ENCODE data around the gene KIAA1958. TPM values are rescaled to one million over a fixed set of nuclear protein-coding genes. Genes with fewer than 3 reads are reported as not detected.

The KIAA1958 gene
- polyA plus RNA-seq, 2 of the 4 experiments (the other 2 are of a cell fraction) = 2.2 to 3.7 TPM

DNA sequence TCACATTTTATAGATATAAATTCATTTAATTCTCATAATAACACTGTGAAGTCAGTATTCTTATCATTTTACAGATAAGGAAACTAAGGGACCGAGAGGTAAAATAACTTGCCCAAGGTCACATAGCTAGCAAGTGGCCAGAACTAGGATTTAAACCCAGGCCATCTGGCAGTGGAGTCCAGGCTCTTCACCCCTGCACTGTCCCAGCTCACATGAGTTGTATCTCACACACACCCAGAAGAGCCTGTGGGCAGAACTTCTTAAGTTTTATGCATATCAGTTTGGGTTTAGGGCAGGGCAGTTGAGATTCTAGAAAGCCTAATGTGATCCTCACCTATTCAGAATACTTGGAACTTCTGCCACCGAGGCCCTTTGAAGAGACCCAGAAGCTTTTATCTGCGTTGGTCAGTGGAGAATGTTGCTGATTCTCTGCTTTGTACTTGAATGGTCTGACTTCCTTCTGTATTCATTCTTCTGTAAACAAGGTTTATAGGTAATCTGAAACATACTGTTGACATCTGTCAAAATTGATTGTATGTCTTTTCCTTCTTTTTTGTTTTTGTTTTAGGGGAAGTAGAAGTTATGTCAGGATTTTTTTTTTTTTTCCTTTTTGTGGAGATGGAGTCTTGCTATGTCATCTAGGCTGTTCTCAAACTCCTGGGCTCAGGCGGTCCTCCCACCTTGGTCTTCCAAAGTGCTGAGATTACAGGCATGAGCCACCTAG lies 75.8 kb downstream of the KIAA1958 start:
- FAIRE-seq = no peak

DNA sequence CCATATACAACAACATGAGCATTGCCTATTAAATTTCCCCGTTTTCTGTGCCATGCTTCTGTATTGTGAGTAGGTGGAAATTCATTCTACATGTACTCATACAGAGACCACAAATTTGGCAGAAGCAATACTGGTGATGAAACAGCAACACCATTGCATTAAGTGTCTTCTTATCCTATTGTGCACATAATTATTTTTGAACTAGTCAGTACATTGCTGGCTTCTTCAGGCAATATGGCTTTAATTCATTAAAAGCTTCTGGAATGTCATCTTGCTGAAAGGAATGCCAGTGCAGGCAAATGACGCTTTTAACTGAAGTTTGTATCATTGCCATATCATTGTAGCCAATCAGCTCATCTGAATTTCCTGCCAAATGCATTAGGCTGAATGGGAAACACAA lies 82.6 kb downstream of the KIAA1958 start:
- H3K4me1 ChIP-seq = peaks cover 5% of the 10 kb centered on the region; the same call in 1 of the 3 replicates
- CTCF ChIA-PET = interaction anchor here (0.6 kb wide), 1 partner anchor 836 kb away, joined by 3 read pairs; no protein-coding TSS in a partner anchor
- TF ChIP-seq ZNF302 (CRISPR knock-in tag; IDR thresholded peaks at IDR 0.05) = no peak
- no peak for TF ChIP-seq JUN (IDR thresholded peaks at IDR 0.05)
- no peak for TF ChIP-seq POLR2AphosphoS2 (conservative IDR thresholded peaks at IDR 0.05; ENCODE audit: low read length)
- TF ChIP-seq CHD2 (IDR thresholded peaks at IDR 0.05; ENCODE audit: low read length, partially characterized antibody) = no peak
- no peak for TF ChIP-seq REST (IDR thresholded peaks at IDR 0.05)
- no peak for TF ChIP-seq SMC3 (IDR thresholded peaks at IDR 0.05)
- TF ChIP-seq MAX (IDR thresholded peaks at IDR 0.05) = no peak
- TF ChIP-seq NR3C1 (IDR thresholded peaks at IDR 0.05) = no peak
- TF ChIP-seq ESRRA (IDR thresholded peaks at IDR 0.05; ENCODE audit: borderline replicate concordance, low read length) = no peak
- TF ChIP-seq RARB (CRISPR knock-in tag; IDR thresholded peaks at IDR 0.05) = no peak
- TF ChIP-seq HDAC2 (IDR thresholded peaks at IDR 0.05) = no peak
- no peak for TF ChIP-seq KDM1A (IDR thresholded peaks at IDR 0.05; ENCODE audit: low read depth)
- no peak overlapping the region for H3K4me3 ChIP-seq
- POLR2A ChIA-PET = interaction anchor here (0.6 kb wide), 1 partner anchor 165 kb away, joined by 5 read pairs; no protein-coding TSS in a partner anchor
- DNase-seq (ENCODE audit: low read depth in 1 of 2, low spot score in 1 of 2) (no peak), ATAC-seq (no peak), FAIRE-seq (no peak)
- 81% methylated on average over 2 of the region's 2 CpGs for WGBS (ENCODE audit: missing lambda C conversion rate)
- no peak overlapping the region for H3K27ac ChIP-seq
- no peaks in the 10 kb centered on the region for H3K9me3 ChIP-seq
- H3K4me2 ChIP-seq = no peak overlapping the region

More for the DNA sequence above, 75.8 kb downstream of the KIAA1958 start:
- 83% methylated on average over 4 of the region's 4 CpGs for WGBS (ENCODE audit: missing lambda C conversion rate)
- DNase-seq (ENCODE audit: low read depth in 1 of 2, low spot score in 1 of 2) (no peak), ATAC-seq (no peak)
- ChIA-PET CTCF (interaction anchor here (1.1 kb wide), 1 partner anchor 10 kb away, joined by 3 read pairs; no protein-coding TSS in a partner anchor), POLR2A (no interaction called here)
- Histone ChIP-seq H3K9me3 (no peaks in the 10 kb centered on the region), H3K4me3 (no peak overlapping the region), H3K4me2 (no peak overlapping the region), H3K4me1 (no peaks in the 10 kb centered on the region), H3K27ac (no peak overlapping the region)
- TF ChIP-seq MYC (IDR thresholded peaks at IDR 0.05; ENCODE audit: borderline replicate concordance, low read length) (no peak), USF2 (IDR thresholded peaks at IDR 0.05) (no peak), SMC3 (IDR thresholded peaks at IDR 0.05) (no peak), MAFK (IDR thresholded peaks at IDR 0.05; ENCODE audit: partially characterized antibody) (no peak), FOSB (CRISPR knock-in tag; IDR thresholded peaks at IDR 0.05) (no peak), ZFP36 (IDR thresholded peaks at IDR 0.05; ENCODE audit: borderline replicate concordance, partially characterized antibody) (no peak), CHD2 (IDR thresholded peaks at IDR 0.05; ENCODE audit: low read length, partially characterized antibody) (no peak), ZNF302 (CRISPR knock-in tag; IDR thresholded peaks at IDR 0.05) (no peak), HDAC2 (IDR thresholded peaks at IDR 0.05) (no peak)

GRCh38 chr9:112570671-112571167 lies 84.1 kb downstream of the KIAA1958 start:
- ATAC-seq (no peak), FAIRE-seq (no peak)

More at GRCh38 chr9:112570671-112571167, 84.1 kb downstream of the KIAA1958 start:
- TF ChIP-seq, protein P1, sequence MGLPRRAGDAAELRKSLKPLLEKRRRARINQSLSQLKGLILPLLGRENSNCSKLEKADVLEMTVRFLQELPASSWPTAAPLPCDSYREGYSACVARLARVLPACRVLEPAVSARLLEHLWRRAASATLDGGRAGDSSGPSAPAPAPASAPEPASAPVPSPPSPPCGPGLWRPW (IDR thresholded peaks at IDR 0.05) = no peak
- TF ChIP-seq CBX8 (IDR thresholded peaks at IDR 0.05) (no peak), ZC3H11A (IDR thresholded peaks at IDR 0.05) (no peak), NPAS2 (CRISPR knock-in tag; IDR thresholded peaks at IDR 0.05; ENCODE audit: borderline replicate concordance) (no peak), ATOH8 (CRISPR knock-in tag; IDR thresholded peaks at IDR 0.05; ENCODE audit: low read depth) (no peak), ELK1 (IDR thresholded peaks at IDR 0.05; ENCODE audit: low read depth, low read length) (no peak), ZSCAN20 (CRISPR knock-in tag; IDR thresholded peaks at IDR 0.05) (no peak), EHF (CRISPR knock-in tag; IDR thresholded peaks at IDR 0.05) (no peak)
- CTCF ChIA-PET = no interaction called here
- POLR2A ChIA-PET = no interaction called here
- no peak overlapping the region for H3K27ac ChIP-seq
- 79% methylated on average over 6 of the region's 6 CpGs for WGBS (ENCODE audit: missing lambda C conversion rate)
- H3K9me3 ChIP-seq = no peaks in the 10 kb centered on the region
- DNase-seq (ENCODE audit: low read depth in 1 of 2, low spot score in 1 of 2) = no peak
- peaks cover 5% of the 10 kb centered on the region; the same call in 1 of the 3 replicates for H3K4me1 ChIP-seq
- H3K4me3 ChIP-seq = no peak overlapping the region
- no peak overlapping the region for H3K4me2 ChIP-seq
